K562 (cell line): Measurements from ENCODE around the gene FCHO2. TPM values are rescaled to one million over a fixed set of nuclear protein-coding genes. Genes with fewer than 3 reads are reported as not detected.

Experiments used
- CBFB ChIP-seq: sonication (generic); formaldehyde crosslinking; IDR thresholded peaks from 2 replicates; pipeline ENCODE4 v1.4.0; 2020; ENCODE audit warnings: mild to moderate bottlenecking, missing genetic modification reagents
- CTBP1 ChIP-seq: fragments of 450-650 bp; IDR thresholded peaks from 2 replicates; pipeline ENCODE4 v1.6.1; 2016; ENCODE audit warnings: borderline replicate concordance
- FIP1L1 ChIP-seq: fragments of 200-400 bp; formaldehyde crosslinking; IDR thresholded peaks from 2 replicates; pipeline ENCODE4 v1.6.1; 2018; ENCODE audit warnings: mild to moderate bottlenecking, low read depth, low read length; ENCODE audit not compliant: poor library complexity, severe bottlenecking
- HCFC1 ChIP-seq: IDR thresholded peaks from 2 replicates; pipeline ENCODE4 v1.6.1; 2012; ENCODE audit warnings: low read depth, low read length, improper control_type of control experiment
- HNRNPK ChIP-seq: fragments of 200-400 bp; formaldehyde crosslinking; IDR thresholded peaks from one replicate; pipeline ENCODE4 v1.6.1; 2018; ENCODE audit warnings: mild to moderate bottlenecking, low read depth, low read length; ENCODE audit not compliant: poor library complexity, severe bottlenecking
- KLF16 ChIP-seq: IDR thresholded peaks from 2 replicates; pipeline ENCODE4 v1.6.1; 2016; ENCODE audit warnings: antibody characterized with exemption
- RAD21 ChIP-seq, 2 experiments: fragments of 250-450 bp in 1 of 2; fragments of 450-650 bp in 1 of 2; sonication (Bioruptor Pico) in 1 of 2; formaldehyde crosslinking in 1 of 2; IDR thresholded peaks in 1 of 2; conservative IDR thresholded peaks in 1 of 2; 2 replicates each; pipeline versions ENCODE4 v1.4.0 to v1.8.0; 2020 to 2022; ENCODE audit warnings: mild to moderate bottlenecking in 2 of 2, moderate library complexity in 1 of 2
- SP1 ChIP-seq: sonication (generic); formaldehyde crosslinking; IDR thresholded peaks from 2 replicates; pipeline ENCODE4 v1.8.1; 2022; ENCODE audit warnings: mild to moderate bottlenecking, missing genetic modification reagents
- STAT5B ChIP-seq: fragments of 250-450 bp; sonication (Bioruptor Pico); IDR thresholded peaks from 2 replicates; pipeline ENCODE4 v1.8.0; 2021; ENCODE audit warnings: mild to moderate bottlenecking, inconsistent platforms
- TAF9B ChIP-seq: fragments of 450-650 bp; IDR thresholded peaks from 2 replicates; pipeline ENCODE4 v1.6.1; 2018; ENCODE audit warnings: mild to moderate bottlenecking; ENCODE audit not compliant: partially characterized antibody
- TEAD2 ChIP-seq: fragments of 450-650 bp; IDR thresholded peaks from 2 replicates; pipeline ENCODE4 v1.6.1; 2016; ENCODE audit warnings: missing genetic modification characterization, control low read depth, missing compliant biosample characterization
- polyA plus RNA-seq, 8 experiments: library from polyadenylated mRNA; depleted of rRNA in 4 of 8; stranded (reverse) in 5 of 8; unstranded in 3 of 8; fragments of >200 nt; fragmentation: Nextera tagmentation in 2 of 8; fragmentation: Illumina TruSeq in 1 of 8; extraction: Ambion mirVana in 2 of 8; extraction: Trizol in 1 of 8; gene quantifications; 2 replicates each; pipeline versions ENCODE4 v1.2.1 to v1.2.3, GENCODE V29; 2011 to 2014; ENCODE audit warnings: inconsistent platforms in 1 of 8, missing spikeins in 1 of 8
- total RNA-seq, 7 experiments: library from RNA; depleted of rRNA in 6 of 7; stranded (reverse); fragments of >200 nt in 6 of 7; fragmentation: Illumina TruSeq in 2 of 7; extraction: Trizol in 2 of 7; gene quantifications; 2 replicates each; pipeline versions ENCODE4 v1.2.1 to v1.2.3, GENCODE V29; 2011 to 2021; ENCODE audit warnings: low replicate concordance in 1 of 7
- TF ChIP-seq, protein P1 (sequence below): fragments of 450-650 bp; formaldehyde crosslinking; IDR thresholded peaks from 2 replicates; pipeline ENCODE4 v1.4.0; 2020; ENCODE audit warnings: mild to moderate bottlenecking, moderate library complexity
- TF ChIP-seq, protein P2 (sequence below): fragments of 450-650 bp; formaldehyde crosslinking; IDR thresholded peaks from 2 replicates; pipeline ENCODE4 v1.4.0; 2020; ENCODE audit warnings: mild to moderate bottlenecking
- TF ChIP-seq, protein P3 (sequence below), 3 experiments: IDR thresholded peaks in 2 of 3; conservative IDR thresholded peaks in 1 of 3; 2 replicates each; pipeline ENCODE4 v1.5.1; 2011 to 2012; ENCODE audit warnings: low read length in 3 of 3, mild to moderate bottlenecking in 3 of 3, control low read depth in 2 of 3, improper control_type of control experiment in 1 of 3, inconsistent platforms in 1 of 3, low read depth in 1 of 3, mixed read lengths in 1 of 3, moderate library complexity in 1 of 3; ENCODE audit not compliant: insufficient read depth in 2 of 3
- TF ChIP-seq, protein P4 (sequence below): fragments of 200-800 bp; sonication (Bioruptor generic); IDR thresholded peaks from 2 replicates; pipeline ENCODE4 v1.6.1; 2016; ENCODE audit warnings: missing genetic modification characterization, missing compliant biosample characterization

Gene FCHO2
- total and polyA plus RNA-seq, 9 of the 15 experiments (the other 6 are each of a cell fraction or from before 2014, with no cell fraction given), result 4.4 to 13.4 (median 8.3) TPM

DNA sequence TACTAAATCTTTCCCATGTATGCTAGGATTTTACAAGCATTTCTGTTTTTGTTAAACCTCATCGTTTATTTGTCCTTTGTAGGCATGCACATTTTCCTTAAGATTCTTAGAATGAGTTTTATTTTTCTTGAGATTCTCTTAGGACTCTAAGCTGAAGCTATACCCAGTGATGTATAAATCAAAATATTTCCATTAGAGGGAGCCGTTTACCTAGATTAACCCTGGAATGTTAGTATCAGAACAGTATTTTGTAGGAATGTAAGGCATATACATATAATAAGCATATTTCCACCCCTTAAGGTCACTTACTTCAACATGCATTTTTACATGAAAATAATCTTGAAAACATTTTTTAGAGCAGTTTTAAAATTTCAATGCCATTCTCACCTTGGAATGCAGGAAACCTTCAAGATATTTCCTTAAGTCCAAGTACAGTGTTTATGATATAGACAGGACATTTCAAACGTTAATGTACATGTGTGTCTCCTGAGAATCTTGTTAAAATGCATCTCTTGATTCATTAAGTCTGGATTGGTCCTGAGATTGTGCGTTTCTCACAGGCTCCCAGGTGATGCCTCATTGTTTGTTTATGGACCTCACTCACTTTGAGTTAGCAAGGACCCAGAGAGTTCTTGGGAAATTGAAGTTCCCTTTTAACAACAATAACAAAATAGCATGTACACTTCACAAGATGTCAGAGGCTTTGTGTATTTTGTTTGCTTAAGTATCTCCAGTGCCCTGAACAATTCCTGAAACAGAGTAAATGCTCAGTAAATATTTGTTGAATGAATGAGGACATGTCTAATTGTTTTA lies 34.9 kb upstream of the FCHO2 start (continued):
- TF ChIP-seq CTBP1, result no peak
- TF ChIP-seq, protein P1, sequence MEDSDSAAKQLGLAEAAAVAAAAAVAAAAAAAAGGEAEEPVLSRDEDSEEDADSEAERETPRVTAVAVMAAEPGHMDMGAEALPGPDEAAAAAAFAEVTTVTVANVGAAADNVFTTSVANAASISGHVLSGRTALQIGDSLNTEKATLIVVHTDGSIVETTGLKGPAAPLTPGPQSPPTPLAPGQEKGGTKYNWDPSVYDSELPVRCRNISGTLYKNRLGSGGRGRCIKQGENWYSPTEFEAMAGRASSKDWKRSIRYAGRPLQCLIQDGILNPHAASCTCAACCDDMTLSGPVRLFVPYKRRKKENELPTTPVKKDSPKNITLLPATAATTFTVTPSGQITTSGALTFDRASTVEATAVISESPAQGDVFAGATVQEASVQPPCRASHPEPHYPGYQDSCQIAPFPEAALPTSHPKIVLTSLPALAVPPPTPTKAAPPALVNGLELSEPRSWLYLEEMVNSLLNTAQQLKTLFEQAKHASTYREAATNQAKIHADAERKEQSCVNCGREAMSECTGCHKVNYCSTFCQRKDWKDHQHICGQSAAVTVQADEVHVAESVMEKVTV (CRISPR knock-in tag), result peak; percentile 60
- no peak for TF ChIP-seq CBFB (CRISPR knock-in tag)
- TF ChIP-seq, protein P2, sequence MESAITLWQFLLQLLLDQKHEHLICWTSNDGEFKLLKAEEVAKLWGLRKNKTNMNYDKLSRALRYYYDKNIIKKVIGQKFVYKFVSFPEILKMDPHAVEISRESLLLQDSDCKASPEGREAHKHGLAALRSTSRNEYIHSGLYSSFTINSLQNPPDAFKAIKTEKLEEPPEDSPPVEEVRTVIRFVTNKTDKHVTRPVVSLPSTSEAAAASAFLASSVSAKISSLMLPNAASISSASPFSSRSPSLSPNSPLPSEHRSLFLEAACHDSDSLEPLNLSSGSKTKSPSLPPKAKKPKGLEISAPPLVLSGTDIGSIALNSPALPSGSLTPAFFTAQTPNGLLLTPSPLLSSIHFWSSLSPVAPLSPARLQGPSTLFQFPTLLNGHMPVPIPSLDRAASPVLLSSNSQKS, result no peak
- no peak for TF ChIP-seq FIP1L1
- TF ChIP-seq TEAD2 (tag), result no peak
- no peak for TF ChIP-seq HCFC1
- no peak for TF ChIP-seq SP1 (CRISPR knock-in tag)
- no peak for TF ChIP-seq HNRNPK
- TF ChIP-seq, protein P3, sequence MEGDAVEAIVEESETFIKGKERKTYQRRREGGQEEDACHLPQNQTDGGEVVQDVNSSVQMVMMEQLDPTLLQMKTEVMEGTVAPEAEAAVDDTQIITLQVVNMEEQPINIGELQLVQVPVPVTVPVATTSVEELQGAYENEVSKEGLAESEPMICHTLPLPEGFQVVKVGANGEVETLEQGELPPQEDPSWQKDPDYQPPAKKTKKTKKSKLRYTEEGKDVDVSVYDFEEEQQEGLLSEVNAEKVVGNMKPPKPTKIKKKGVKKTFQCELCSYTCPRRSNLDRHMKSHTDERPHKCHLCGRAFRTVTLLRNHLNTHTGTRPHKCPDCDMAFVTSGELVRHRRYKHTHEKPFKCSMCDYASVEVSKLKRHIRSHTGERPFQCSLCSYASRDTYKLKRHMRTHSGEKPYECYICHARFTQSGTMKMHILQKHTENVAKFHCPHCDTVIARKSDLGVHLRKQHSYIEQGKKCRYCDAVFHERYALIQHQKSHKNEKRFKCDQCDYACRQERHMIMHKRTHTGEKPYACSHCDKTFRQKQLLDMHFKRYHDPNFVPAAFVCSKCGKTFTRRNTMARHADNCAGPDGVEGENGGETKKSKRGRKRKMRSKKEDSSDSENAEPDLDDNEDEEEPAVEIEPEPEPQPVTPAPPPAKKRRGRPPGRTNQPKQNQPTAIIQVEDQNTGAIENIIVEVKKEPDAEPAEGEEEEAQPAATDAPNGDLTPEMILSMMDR (IDR thresholded peaks at IDR 0.05 in 2 of 3, conservative IDR thresholded peaks at IDR 0.05 in 1 of 3; ENCODE audit: insufficient read depth in 2 of 3, low read depth in 1 of 3, low read length in 3 of 3), result peak in 2 of 3 experiments; percentile 32 to 74; a peak in 3 of 6 replicates
- peak; percentile 72 to 89 for TF ChIP-seq RAD21 (CRISPR knock-in tag; conservative IDR thresholded peaks at IDR 0.05 in 1 of 2, IDR thresholded peaks at IDR 0.05 in 1 of 2)
- no peak for TF ChIP-seq TAF9B
- TF ChIP-seq, protein P4, sequence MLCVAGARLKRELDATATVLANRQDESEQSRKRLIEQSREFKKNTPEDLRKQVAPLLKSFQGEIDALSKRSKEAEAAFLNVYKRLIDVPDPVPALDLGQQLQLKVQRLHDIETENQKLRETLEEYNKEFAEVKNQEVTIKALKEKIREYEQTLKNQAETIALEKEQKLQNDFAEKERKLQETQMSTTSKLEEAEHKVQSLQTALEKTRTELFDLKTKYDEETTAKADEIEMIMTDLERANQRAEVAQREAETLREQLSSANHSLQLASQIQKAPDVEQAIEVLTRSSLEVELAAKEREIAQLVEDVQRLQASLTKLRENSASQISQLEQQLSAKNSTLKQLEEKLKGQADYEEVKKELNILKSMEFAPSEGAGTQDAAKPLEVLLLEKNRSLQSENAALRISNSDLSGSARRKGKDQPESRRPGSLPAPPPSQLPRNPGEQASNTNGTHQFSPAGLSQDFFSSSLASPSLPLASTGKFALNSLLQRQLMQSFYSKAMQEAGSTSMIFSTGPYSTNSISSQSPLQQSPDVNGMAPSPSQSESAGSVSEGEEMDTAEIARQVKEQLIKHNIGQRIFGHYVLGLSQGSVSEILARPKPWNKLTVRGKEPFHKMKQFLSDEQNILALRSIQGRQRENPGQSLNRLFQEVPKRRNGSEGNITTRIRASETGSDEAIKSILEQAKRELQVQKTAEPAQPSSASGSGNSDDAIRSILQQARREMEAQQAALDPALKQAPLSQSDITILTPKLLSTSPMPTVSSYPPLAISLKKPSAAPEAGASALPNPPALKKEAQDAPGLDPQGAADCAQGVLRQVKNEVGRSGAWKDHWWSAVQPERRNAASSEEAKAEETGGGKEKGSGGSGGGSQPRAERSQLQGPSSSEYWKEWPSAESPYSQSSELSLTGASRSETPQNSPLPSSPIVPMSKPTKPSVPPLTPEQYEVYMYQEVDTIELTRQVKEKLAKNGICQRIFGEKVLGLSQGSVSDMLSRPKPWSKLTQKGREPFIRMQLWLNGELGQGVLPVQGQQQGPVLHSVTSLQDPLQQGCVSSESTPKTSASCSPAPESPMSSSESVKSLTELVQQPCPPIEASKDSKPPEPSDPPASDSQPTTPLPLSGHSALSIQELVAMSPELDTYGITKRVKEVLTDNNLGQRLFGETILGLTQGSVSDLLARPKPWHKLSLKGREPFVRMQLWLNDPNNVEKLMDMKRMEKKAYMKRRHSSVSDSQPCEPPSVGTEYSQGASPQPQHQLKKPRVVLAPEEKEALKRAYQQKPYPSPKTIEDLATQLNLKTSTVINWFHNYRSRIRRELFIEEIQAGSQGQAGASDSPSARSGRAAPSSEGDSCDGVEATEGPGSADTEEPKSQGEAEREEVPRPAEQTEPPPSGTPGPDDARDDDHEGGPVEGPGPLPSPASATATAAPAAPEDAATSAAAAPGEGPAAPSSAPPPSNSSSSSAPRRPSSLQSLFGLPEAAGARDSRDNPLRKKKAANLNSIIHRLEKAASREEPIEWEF (CRISPR knock-in tag), result no peak
- TF ChIP-seq KLF16, result no peak
- TF ChIP-seq STAT5B (CRISPR knock-in tag), result no peak
